GM18502 (cell line): ENCODE data around the gene ARHGEF10L.

Experiments
- ATAC-seq: cut with Tn5 transposase; IDR thresholded peaks from one replicate; pipeline ENCODE4 v1.9.1; 2021; ENCODE audit warnings: mild to moderate bottlenecking; ENCODE audit not compliant: unreplicated experiment, poor library complexity

ARHGEF10L gene

GRCh38 chr1:17648457-17649145 lies 109.1 kb downstream of the ARHGEF10L start:
- no peak for ATAC-seq

- ATAC-seq, result no peak
Observed at GRCh38 chr1:17649371-17650106, 110.0 kb downstream of the ARHGEF10L start.

- ATAC-seq, result no peak
Observed at GRCh38 chr1:17653276-17653675, 113.8 kb downstream of the ARHGEF10L start.

GRCh38 chr1:17653728-17654351 lies 114.3 kb downstream of the ARHGEF10L start:
- no peak for ATAC-seq

GRCh38 chr1:17654519-17654918 lies 115.0 kb downstream of the ARHGEF10L start:
- no peak for ATAC-seq

GRCh38 chr1:17655169-17655568 lies 115.7 kb downstream of the ARHGEF10L start:
- no peak for ATAC-seq

GRCh38 chr1:17655922-17656321 lies 116.4 kb downstream of the ARHGEF10L start:
- ATAC-seq, result no peak

GRCh38 chr1:17657436-17657835 lies 117.9 kb downstream of the ARHGEF10L start:
- no peak for ATAC-seq

GRCh38 chr1:17658837-17659236 lies 119.3 kb downstream of the ARHGEF10L start:
- ATAC-seq, result no peak

GRCh38 chr1:17661546-17662157 lies 122.2 kb downstream of the ARHGEF10L start:
- ATAC-seq, result no peak

- no peak for ATAC-seq
Observed at GRCh38 chr1:17662296-17662695, 122.8 kb downstream of the ARHGEF10L start.

- no peak for ATAC-seq
Observed at GRCh38 chr1:17662786-17663185, 123.3 kb downstream of the ARHGEF10L start.

GRCh38 chr1:17663646-17664045 lies 124.1 kb downstream of the ARHGEF10L start:
- no peak for ATAC-seq

- ATAC-seq, result no peak
Observed at GRCh38 chr1:17664322-17664721, 124.8 kb downstream of the ARHGEF10L start.

- no peak for ATAC-seq
Observed at GRCh38 chr1:17665054-17665453, 125.6 kb downstream of the ARHGEF10L start.

- ATAC-seq, result no peak
Observed at GRCh38 chr1:17665950-17666720, 126.6 kb downstream of the ARHGEF10L start.

GRCh38 chr1:17667641-17668040 lies 128.1 kb downstream of the ARHGEF10L start:
- ATAC-seq, result no peak

GRCh38 chr1:17668195-17668594 lies 128.7 kb downstream of the ARHGEF10L start:
- ATAC-seq, result no peak

GRCh38 chr1:17668624-17669175 lies 129.2 kb downstream of the ARHGEF10L start:
- no peak for ATAC-seq

- no peak for ATAC-seq
Observed at GRCh38 chr1:17669305-17669704, 129.8 kb downstream of the ARHGEF10L start.
